AG04450 (cell line): ENCODE results near the gene RUNX2. TPM values are rescaled to one million over a fixed set of nuclear protein-coding genes. Genes with fewer than 3 reads are reported as not detected.

Experiments
- CTCF ChIA-PET: fragments of 300-600, 350-600 bp; formaldehyde crosslinking; extraction: SDS; loops from one replicate; lab custom pipeline; 2022; ENCODE audit warnings: antibody characterized with exemption, inconsistent platforms; lab: Charles Lee
- POLR2A ChIA-PET: fragments of 350-600 bp; formaldehyde crosslinking; extraction: SDS; loops from one replicate; lab custom pipeline; 2021; ENCODE audit warnings: antibody characterized with exemption, inconsistent platforms; lab: Yijun Ruan, JAX
- DNase-seq: peaks from one replicate; pipeline ENCODE4 v3.0.0-alpha.2; 2011; ENCODE audit warnings: low read depth, low spot score
- H3K27ac ChIP-seq: one replicate; pipeline ENCODE4 v1.5.1; 2012; ENCODE audit warnings: low read depth, low read length, control low read depth
- H3K27me3 ChIP-seq: one replicate; pipeline ENCODE4 v1.6.0; 2012; ENCODE audit warnings: low read length; ENCODE audit not compliant: control insufficient read depth, insufficient read depth
- H3K4me3 ChIP-seq: 2 replicates; pipeline ENCODE4 v1.5.1; 2011; ENCODE audit warnings: mild to moderate bottlenecking, low read depth, low read length, control low read depth
- H3K9me3 ChIP-seq: 2 replicates; pipeline ENCODE4 v1.5.1; 2012; ENCODE audit warnings: low read length; ENCODE audit not compliant: control insufficient read depth, insufficient read depth
- polyA plus RNA-seq: library from polyadenylated mRNA; depleted of rRNA; stranded (reverse); fragments of >200 nt; gene quantifications from 2 replicates; pipeline ENCODE4 v1.2.3, GENCODE V29; 2011
- TF ChIP-seq, protein P1 (sequence below): IDR thresholded peaks from 2 replicates; pipeline ENCODE4 v1.5.1; 2011; ENCODE audit warnings: low read depth, low read length, control low read depth, inconsistent platforms

RUNX2 gene
- polyA plus RNA-seq, 1 experiment: 3.4 TPM

GRCh38 chr6:45597424-45597823 is 269.3 kb downstream of the RUNX2 start:
- CTCF ChIA-PET: interaction anchor here (0.6 kb wide), 1 partner anchor 169 kb away, joined by 4 read pairs; no protein-coding TSS in a partner anchor
- no peak for DNase-seq
- Histone ChIP-seq H3K27me3 (no peaks in the 10 kb centered on the region), H3K4me3 (no peak overlapping the region), H3K9me3 (no peaks in the 10 kb centered on the region; the same call in 1 of the 2 replicates), H3K27ac (no peak overlapping the region)
- POLR2A ChIA-PET: no interaction called here
- TF ChIP-seq, protein P1, sequence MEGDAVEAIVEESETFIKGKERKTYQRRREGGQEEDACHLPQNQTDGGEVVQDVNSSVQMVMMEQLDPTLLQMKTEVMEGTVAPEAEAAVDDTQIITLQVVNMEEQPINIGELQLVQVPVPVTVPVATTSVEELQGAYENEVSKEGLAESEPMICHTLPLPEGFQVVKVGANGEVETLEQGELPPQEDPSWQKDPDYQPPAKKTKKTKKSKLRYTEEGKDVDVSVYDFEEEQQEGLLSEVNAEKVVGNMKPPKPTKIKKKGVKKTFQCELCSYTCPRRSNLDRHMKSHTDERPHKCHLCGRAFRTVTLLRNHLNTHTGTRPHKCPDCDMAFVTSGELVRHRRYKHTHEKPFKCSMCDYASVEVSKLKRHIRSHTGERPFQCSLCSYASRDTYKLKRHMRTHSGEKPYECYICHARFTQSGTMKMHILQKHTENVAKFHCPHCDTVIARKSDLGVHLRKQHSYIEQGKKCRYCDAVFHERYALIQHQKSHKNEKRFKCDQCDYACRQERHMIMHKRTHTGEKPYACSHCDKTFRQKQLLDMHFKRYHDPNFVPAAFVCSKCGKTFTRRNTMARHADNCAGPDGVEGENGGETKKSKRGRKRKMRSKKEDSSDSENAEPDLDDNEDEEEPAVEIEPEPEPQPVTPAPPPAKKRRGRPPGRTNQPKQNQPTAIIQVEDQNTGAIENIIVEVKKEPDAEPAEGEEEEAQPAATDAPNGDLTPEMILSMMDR: no peak

- ChIA-PET CTCF (no interaction called here), POLR2A (no interaction called here)
- no peak overlapping the region for H3K4me3 ChIP-seq
- no peak for DNase-seq
- TF ChIP-seq, protein P1: no peak
- no peaks in the 10 kb centered on the region; the same call in 1 of the 2 replicates for H3K9me3 ChIP-seq
- no peak overlapping the region for H3K27ac ChIP-seq
- H3K27me3 ChIP-seq: no peaks in the 10 kb centered on the region
These were observed 270.9 kb downstream of the RUNX2 start for GRCh38 chr6:45599053-45599452.

- no peaks in the 10 kb centered on the region for H3K27me3 ChIP-seq
- CTCF ChIA-PET: interaction anchor here (0.6 kb wide), 1 partner anchor 1177 kb away, joined by 3 read pairs; no protein-coding TSS in a partner anchor
- H3K4me3 ChIP-seq: no peak overlapping the region
- no peak for DNase-seq
- POLR2A ChIA-PET: no interaction called here
- H3K27ac ChIP-seq: no peak overlapping the region
- TF ChIP-seq, protein P1: no peak
- H3K9me3 ChIP-seq: no peaks in the 10 kb centered on the region; the same call in 1 of the 2 replicates
These were observed 277.8 kb downstream of the RUNX2 start for GRCh38 chr6:45605971-45606370.

DNA sequence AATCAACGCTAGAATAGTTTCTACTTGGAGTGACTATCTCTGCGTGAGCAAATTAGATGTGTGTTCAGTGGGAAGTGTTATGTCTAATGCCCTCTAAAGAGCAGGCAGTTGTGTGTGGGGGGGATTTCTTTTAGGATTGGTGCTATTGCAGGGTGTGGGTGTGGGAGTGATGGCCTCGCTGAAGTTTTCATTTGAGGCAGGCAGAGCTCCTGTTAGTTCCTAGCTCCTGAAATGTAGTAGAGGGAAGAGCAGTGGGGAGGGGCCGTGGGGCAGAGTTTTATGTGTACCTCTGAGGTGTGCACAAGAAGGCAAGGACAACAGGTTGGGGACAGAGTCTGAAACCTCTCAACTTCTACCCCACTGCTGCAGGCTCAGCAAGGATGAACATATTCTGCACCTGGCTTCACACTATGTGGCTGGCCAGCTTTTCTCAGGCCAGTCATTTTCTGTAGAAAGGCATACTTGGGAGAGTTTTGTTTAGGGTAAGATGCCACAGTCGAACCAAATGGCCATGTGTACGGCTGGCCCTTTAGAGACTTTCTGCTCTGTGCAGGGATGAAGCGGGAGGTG is 278.8 kb downstream of the RUNX2 start:
- no peaks in the 10 kb centered on the region for H3K27me3 ChIP-seq
- TF ChIP-seq, protein P1: no peak
- H3K27ac ChIP-seq: no peak overlapping the region
- H3K4me3 ChIP-seq: no peak overlapping the region
- no peak for DNase-seq
- POLR2A ChIA-PET: interaction anchor here (0.6 kb wide), 1 partner anchor 89 kb away, joined by 4 read pairs; no protein-coding TSS in a partner anchor
- CTCF ChIA-PET: no interaction called here
- H3K9me3 ChIP-seq: no peaks in the 10 kb centered on the region; the same call in 1 of the 2 replicates

DNA sequence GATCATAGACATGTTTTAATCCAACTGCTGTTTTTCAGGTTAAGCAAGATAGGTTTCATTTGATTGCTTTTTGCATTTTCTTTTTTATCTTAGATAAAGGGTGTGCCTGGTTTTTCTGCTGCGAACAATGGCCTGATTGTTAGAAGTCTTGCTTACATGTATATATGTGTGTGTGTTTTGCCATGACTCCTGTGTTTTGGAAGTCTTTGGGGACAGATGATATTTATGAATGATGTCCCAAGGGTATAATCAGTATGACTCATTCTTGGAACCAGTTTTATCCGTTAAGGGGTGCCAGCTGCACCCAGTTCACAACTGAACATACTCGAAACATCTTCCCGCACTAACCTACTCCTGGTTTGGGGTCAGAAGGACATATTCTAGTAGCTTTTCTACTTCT is 279.7 kb downstream of the RUNX2 start:
- no peaks in the 10 kb centered on the region for H3K27me3 ChIP-seq
- H3K4me3 ChIP-seq: no peak overlapping the region
- CTCF ChIA-PET: no interaction called here
- no peak for DNase-seq
- no peaks in the 10 kb centered on the region; the same call in 1 of the 2 replicates for H3K9me3 ChIP-seq
- H3K27ac ChIP-seq: no peak overlapping the region
- POLR2A ChIA-PET: no interaction called here
- TF ChIP-seq, protein P1: no peak
